IMR-90 (cell line): Measurements from ENCODE around the gene TRAF3IP3. TPM values are rescaled to one million over a fixed set of nuclear protein-coding genes. Genes with fewer than 3 reads are reported as not detected.

Experiments used
- ATAC-seq: fragments of 200-7000 bp; cut with Tn5 transposase; 2 replicates; pipeline ENCODE4 v1.9.1; 2020; ENCODE audit warnings: low read depth, mild to moderate bottlenecking, moderate library complexity
- BruUV-seq: library from RNA; stranded (reverse); fragments of 400-500 nt; replicated peaks from 2 replicates; lab custom pipeline; 2021; lab: Mats Ljungman, UMichigan
- CTCF ChIA-PET: fragments of 300-600 bp; formaldehyde crosslinking; extraction: SDS; loops from one replicate; lab custom pipeline; 2021; ENCODE audit warnings: antibody characterized with exemption; lab: Yijun Ruan, JAX
- POLR2A ChIA-PET: fragments of 300-600 bp; sonication (Branson Sonifier 250); formaldehyde crosslinking; loops from one replicate; lab custom pipeline; 2022; ENCODE audit warnings: antibody characterized with exemption; ENCODE audit not compliant: unreplicated experiment; lab: Charles Lee
- DNase-seq: peaks from one replicate; pipeline ENCODE4 v3.0.0; 2013
- H2AFZ ChIP-seq: replicated peaks from 2 replicates; pipeline ENCODE3; 2013; ENCODE audit warnings: low read length, mild to moderate bottlenecking; ENCODE audit not compliant: poor library complexity
- H2AK5ac ChIP-seq: 2 replicates; pipeline ENCODE4 v1.6.1; 2013; ENCODE audit warnings: low read depth, low read length, inconsistent platforms
- H2AK9ac ChIP-seq: replicated peaks from 2 replicates; pipeline ENCODE3; 2013; ENCODE audit warnings: mild to moderate bottlenecking, low read depth, low read length, moderate library complexity; ENCODE audit not compliant: poor library complexity
- H2BK120ac ChIP-seq: 2 replicates; pipeline ENCODE4 v1.6.1; 2013; ENCODE audit warnings: low read depth, low read length, inconsistent platforms
- H2BK15ac ChIP-seq: 3 replicates; pipeline ENCODE4 v1.6.1; 2013; ENCODE audit warnings: low read depth, low read length, inconsistent platforms
- H2BK20ac ChIP-seq: 2 replicates; pipeline ENCODE4 v1.6.1; 2013; ENCODE audit warnings: low read depth, mild to moderate bottlenecking, inconsistent platforms, low read length, moderate library complexity
- H2BK5ac ChIP-seq: 2 replicates; pipeline ENCODE4 v1.6.1; 2013; ENCODE audit warnings: mild to moderate bottlenecking, low read depth, low read length, inconsistent platforms; ENCODE audit not compliant: poor library complexity, severe bottlenecking
- H3K14ac ChIP-seq: replicated peaks from 2 replicates; pipeline ENCODE4 v1.6.1; 2013; ENCODE audit warnings: low read depth, low read length, inconsistent platforms
- H3K18ac ChIP-seq: 2 replicates; pipeline ENCODE4 v1.6.1; 2013; ENCODE audit warnings: low read depth, low read length, control low read depth
- H3K23ac ChIP-seq: 2 replicates; pipeline ENCODE4 v1.6.1; 2013; ENCODE audit warnings: low read depth, low read length, inconsistent platforms
- H3K27ac ChIP-seq: 2 replicates; pipeline ENCODE4 v1.5.1; 2013; ENCODE audit warnings: mild to moderate bottlenecking, control low read depth, low read length; ENCODE audit not compliant: insufficient read depth
- H3K27me3 ChIP-seq: 2 replicates; pipeline ENCODE4 v1.6.1; 2013; ENCODE audit warnings: low read length; ENCODE audit not compliant: control insufficient read depth, insufficient read depth
- H3K36me3 ChIP-seq: 2 replicates; pipeline ENCODE4 v1.6.1; 2013; ENCODE audit warnings: low read length, mixed read lengths; ENCODE audit not compliant: control insufficient read depth, insufficient read depth
- H3K4ac ChIP-seq: 2 replicates; pipeline ENCODE4 v1.6.1; 2013; ENCODE audit warnings: low read depth, low read length, inconsistent platforms
- H3K4me1 ChIP-seq: 2 replicates; pipeline ENCODE4 v1.6.1; 2013; ENCODE audit warnings: low read length, mixed read lengths; ENCODE audit not compliant: control insufficient read depth, insufficient read depth
- H3K4me2 ChIP-seq: 2 replicates; pipeline ENCODE4 v1.6.1; 2013; ENCODE audit warnings: low read depth, mild to moderate bottlenecking, control low read depth, low read length, moderate library complexity
- H3K4me3 ChIP-seq: 2 replicates; pipeline ENCODE4 v1.5.1; 2013; ENCODE audit warnings: low read depth, mild to moderate bottlenecking, control low read depth, low read length, moderate library complexity; ENCODE audit not compliant: insufficient read depth
- H3K56ac ChIP-seq: 2 replicates; pipeline ENCODE4 v1.6.1; 2013; ENCODE audit warnings: low read length, inconsistent platforms; ENCODE audit not compliant: insufficient read depth; ENCODE audit errors: extremely low read depth
- H3K79me1 ChIP-seq, 2 experiments: 2 replicates each; pipeline ENCODE4 v1.6.1; 2013; ENCODE audit warnings: low read length in 2 of 2, inconsistent platforms in 1 of 2, low read depth in 1 of 2
- H3K9ac ChIP-seq: 2 replicates; pipeline ENCODE4 v1.6.1; 2013; ENCODE audit warnings: low read depth, low read length, control low read depth
- H3K9me1 ChIP-seq: 2 replicates; pipeline ENCODE4 v1.6.1; 2013; ENCODE audit warnings: low read length, inconsistent platforms; ENCODE audit not compliant: insufficient read depth
- H3K9me3 ChIP-seq: 2 replicates; pipeline ENCODE4 v1.6.1; 2013; ENCODE audit warnings: low read length; ENCODE audit not compliant: control insufficient read depth, insufficient read depth
- H4K20me1 ChIP-seq: 2 replicates; pipeline ENCODE4 v1.6.1; 2013; ENCODE audit warnings: low read length, inconsistent platforms; ENCODE audit not compliant: insufficient read depth
- H4K5ac ChIP-seq: 2 replicates; pipeline ENCODE4 v1.6.1; 2013; ENCODE audit warnings: mild to moderate bottlenecking, low read depth, low read length, control low read depth
- H4K8ac ChIP-seq, 2 experiments: 2 replicates each; pipeline ENCODE4 v1.6.1; 2013; ENCODE audit warnings: low read depth in 2 of 2, low read length in 2 of 2, control low read depth in 1 of 2, inconsistent platforms in 1 of 2
- H4K91ac ChIP-seq: 2 replicates; pipeline ENCODE4 v1.6.1; 2013; ENCODE audit warnings: low read depth, low read length, inconsistent platforms; ENCODE audit not compliant: insufficient read depth
- BHLHE40 ChIP-seq: fragments of 150-350 bp; IDR thresholded peaks from 2 replicates; pipeline ENCODE4 v1.6.1; 2016; ENCODE audit warnings: mild to moderate bottlenecking, low read depth, low read length
- CEBPB ChIP-seq: IDR thresholded peaks from 2 replicates; pipeline ENCODE4 v1.6.1; 2012; ENCODE audit warnings: low read depth, low read length, improper control_type of control experiment
- CHD1 ChIP-seq: IDR thresholded peaks from 2 replicates; pipeline ENCODE4 v1.6.1; 2012; ENCODE audit warnings: low read depth, low read length, improper control_type of control experiment
- CTCF ChIP-seq: conservative IDR thresholded peaks from 2 replicates; pipeline ENCODE4 v1.5.1; 2012; ENCODE audit warnings: mild to moderate bottlenecking, low read depth, low read length, improper control_type of control experiment
- ELK1 ChIP-seq: fragments of 150-350 bp; IDR thresholded peaks from 2 replicates; pipeline ENCODE4 v1.6.1; 2016; ENCODE audit warnings: low read depth, mild to moderate bottlenecking, low read length, moderate library complexity, borderline replicate concordance
- FOS ChIP-seq: fragments of 150-350 bp; IDR thresholded peaks from 2 replicates; pipeline ENCODE4 v1.6.1; 2016; ENCODE audit warnings: low read depth, low read length
- MAFK ChIP-seq: IDR thresholded peaks from 2 replicates; pipeline ENCODE4 v1.6.1; 2012; ENCODE audit warnings: low read depth, low read length, improper control_type of control experiment
- MAZ ChIP-seq: IDR thresholded peaks from 2 replicates; pipeline ENCODE4 v1.6.1; 2012; ENCODE audit warnings: low read depth, mild to moderate bottlenecking, low read length, improper control_type of control experiment, moderate library complexity, borderline replicate concordance
- MXI1 ChIP-seq: IDR thresholded peaks from 2 replicates; pipeline ENCODE4 v1.6.1; 2012; ENCODE audit warnings: low read depth, mild to moderate bottlenecking, low read length, moderate library complexity, borderline replicate concordance
- NFE2L2 ChIP-seq: fragments of 150-350 bp; IDR thresholded peaks from 2 replicates; pipeline ENCODE4 v1.6.1; 2016; ENCODE audit warnings: low read depth, mild to moderate bottlenecking, low read length
- POLR2A ChIP-seq: IDR thresholded peaks from 2 replicates; pipeline ENCODE4 v1.6.1; 2012; ENCODE audit warnings: mild to moderate bottlenecking, low read depth, low read length
- RAD21 ChIP-seq: IDR thresholded peaks from 2 replicates; pipeline ENCODE4 v1.6.1; 2012; ENCODE audit warnings: low read length, improper control_type of control experiment
- RCOR1 ChIP-seq: IDR thresholded peaks from 2 replicates; pipeline ENCODE4 v1.6.1; 2012; ENCODE audit warnings: mild to moderate bottlenecking, low read length, improper control_type of control experiment; ENCODE audit not compliant: insufficient replicate concordance
- RFX5 ChIP-seq: IDR thresholded peaks from 2 replicates; pipeline ENCODE4 v1.8.0; 2012; ENCODE audit warnings: low read depth, mild to moderate bottlenecking, low read length, moderate library complexity
- SMC3 ChIP-seq: fragments of 150-350 bp; IDR thresholded peaks from 2 replicates; pipeline ENCODE4 v1.6.1; 2016; ENCODE audit warnings: low read depth, mild to moderate bottlenecking, antibody characterized with exemption, low read length, moderate library complexity
- USF2 ChIP-seq: fragments of 150-350 bp; IDR thresholded peaks from 2 replicates; pipeline ENCODE4 v1.6.1; 2017; ENCODE audit warnings: mild to moderate bottlenecking, antibody characterized with exemption, low read length, low read depth
- dilution Hi-C: fragments of 300-500 bp; cut with HindIII; formaldehyde crosslinking; loops from one replicate; pipeline ENCODE4 v1.14.3; 2018; ENCODE audit warnings: low sequenced_read_pairs; ENCODE audit not compliant: unreplicated experiment
- in situ Hi-C: fragments of 300-500 bp; cut with MboI; formaldehyde crosslinking; loops from 3 replicates; pipeline ENCODE4 v1.14.3; 2019; ENCODE audit warnings: low sequenced_read_pairs, inconsistent platforms, mixed read lengths
- intact Hi-C: fragments of 100-400 bp; cut with micrococcal nuclease; formaldehyde crosslinking; loops from 2 replicates; pipeline ENCODE4 v1.10.0; 2022
- polyA plus RNA-seq, 3 experiments: library from polyadenylated mRNA; depleted of rRNA; stranded (reverse); fragments of >200 nt; gene quantifications; 2 replicates each; pipeline ENCODE4 v1.2.3, GENCODE V29; 2012; ENCODE audit warnings: low replicate concordance in 1 of 3
- total RNA-seq: library from RNA; depleted of rRNA; stranded (reverse); fragments of >200 nt; gene quantifications from 2 replicates; pipeline ENCODE4 v1.2.3, GENCODE V29; 2012

The TRAF3IP3 gene
- total and polyA plus RNA-seq, 2 of the 4 experiments (the other 2 are of a cell fraction) = 0.12 to 0.18 TPM

GRCh38 chr1:209808059-209808581, 52.3 kb downstream of the TRAF3IP3 start:
- no peaks in the 10 kb centered on the region for H3K9me3 ChIP-seq
- H2BK120ac ChIP-seq = no peak overlapping the region
- no peak overlapping the region for H3K18ac ChIP-seq
- peaks cover 3% of the 10 kb centered on the region; the same call in 1 of the 2 replicates for H3K9me1 ChIP-seq
- no peak overlapping the region for H3K27ac ChIP-seq
- ATAC-seq (peak; percentile 97), DNase-seq (peak; percentile 97)
- ChIA-PET CTCF (interaction anchor here (1.4 kb wide), 1 partner anchor 15 kb away, joined by 7 read pairs; no protein-coding TSS in a partner anchor), POLR2A (interaction anchor here (0.6 to 0.7 kb wide), 2 partner anchors 32 to 377 kb away, joined by 5 to 8 read pairs; no protein-coding TSS in a partner anchor)
- no peak overlapping the region for H4K8ac ChIP-seq
- no peak overlapping the region for H3K23ac ChIP-seq
- H3K4me1 ChIP-seq = peaks cover 5% of the 10 kb centered on the region; the same call in 1 of the 2 replicates
- intact Hi-C loops = no loop called here
- no peak overlapping the region for H2BK15ac ChIP-seq
- no peak overlapping the region for H3K14ac ChIP-seq
- no peak overlapping the region for H3K4ac ChIP-seq
- no peak overlapping the region for H4K5ac ChIP-seq
- H2BK5ac ChIP-seq = no peak overlapping the region
- H3K79me1 ChIP-seq = no peaks in the 10 kb centered on the region
- H2BK20ac ChIP-seq = peak overlapping the region; percentile 27; the same call in 1 of the 2 replicates
- no peak overlapping the region for H3K4me2 ChIP-seq
- no peak overlapping the region for H4K91ac ChIP-seq
- no peak overlapping the region for H3K9ac ChIP-seq
- no peaks in the 10 kb centered on the region for H4K20me1 ChIP-seq
- no peak overlapping the region for H2AK5ac ChIP-seq
- peak overlapping the region; percentile 29 for H2AFZ ChIP-seq
- no peak overlapping the region for H2AK9ac ChIP-seq
- H3K27me3 ChIP-seq = no peaks in the 10 kb centered on the region; the same call in 1 of the 2 replicates
- in situ Hi-C loops = no loop called here
- no TSS peak for BruUV-seq
- no peaks in the 10 kb centered on the region for H3K36me3 ChIP-seq
- TF ChIP-seq ELK1 (no peak), POLR2A (no peak), MXI1 (no peak), RFX5 (no peak), RAD21 (no peak; the same call in 1 of the 2 replicates), CHD1 (no peak), NFE2L2 (0 out of 2 replicates have a peak, but pooled peaks have one; percentile 16), USF2 (no peak), CEBPB (peak; percentile 87), MAZ (no peak), BHLHE40 (peak; percentile 38; the same call in 1 of the 2 replicates), SMC3 (peak; percentile 14; the same call in 1 of the 2 replicates), RCOR1 (peak; percentile 93), CTCF (no peak), MAFK (no peak), FOS (peak; percentile 79)
- dilution Hi-C loops = loop anchor here (25.0 kb wide), 1 partner anchor 179 kb away; no protein-coding TSS in a partner anchor
- no peak overlapping the region for H3K4me3 ChIP-seq
- H3K56ac ChIP-seq = no peak overlapping the region
